Panc1 (cell line): Measurements from ENCODE around the gene CHRDL2. TPM values are rescaled to one million over a fixed set of nuclear protein-coding genes. Genes with fewer than 3 reads are reported as not detected.

Source experiments
- ATAC-seq: fragments of 200-7000 bp; cut with Tn5 transposase; 2 replicates; pipeline ENCODE4 v1.9.1; 2020; ENCODE audit warnings: mild to moderate bottlenecking, moderate library complexity
- BruUV-seq: library from RNA; stranded (reverse); fragments of 400-500 nt; replicated peaks from 2 replicates; lab custom pipeline; 2021; lab: Mats Ljungman, UMichigan
- CTCF ChIA-PET: fragments of 300-600 bp; sonication (Branson Sonifier 250); formaldehyde crosslinking; loops from one replicate; lab custom pipeline; 2022; ENCODE audit warnings: antibody characterized with exemption; lab: Charles Lee
- POLR2A ChIA-PET: fragments of 300-600 bp; sonication (Branson Sonifier 250); formaldehyde crosslinking; loops from one replicate; lab custom pipeline; 2022; ENCODE audit warnings: antibody characterized with exemption; lab: Charles Lee
- DNase-seq: peaks from one replicate; pipeline ENCODE4 v3.0.0-alpha.2; 2010; ENCODE audit warnings: low read depth, low spot score
- H3K27ac ChIP-seq: 2 replicates; pipeline ENCODE4 v1.5.1; 2011; ENCODE audit warnings: mild to moderate bottlenecking, low read length, inconsistent platforms
- H3K27me3 ChIP-seq: fragments of 200-500 bp; sonication (Bioruptor generic); 2 replicates; pipeline ENCODE4 v1.6.0; 2014; ENCODE audit warnings: low read length, inconsistent platforms; ENCODE audit not compliant: control insufficient read depth, insufficient read depth
- H3K36me3 ChIP-seq: fragments of 200-500 bp; sonication (Bioruptor generic); 2 replicates; pipeline ENCODE4 v1.5.1; 2014; ENCODE audit warnings: inconsistent platforms, mild to moderate bottlenecking, low read length, moderate library complexity; ENCODE audit not compliant: control insufficient read depth, insufficient read depth
- H3K4me1 ChIP-seq: 2 replicates; pipeline ENCODE4 v1.5.1; 2011; ENCODE audit warnings: inconsistent platforms, mild to moderate bottlenecking, low read length, moderate library complexity; ENCODE audit not compliant: control insufficient read depth, insufficient read depth
- H3K4me3 ChIP-seq, 2 experiments: 2 replicates each; pipeline ENCODE4 v1.5.1; 2011 to 2012; ENCODE audit warnings: low read depth in 2 of 2, low read length in 2 of 2, mild to moderate bottlenecking in 2 of 2, inconsistent platforms in 1 of 2, moderate library complexity in 1 of 2
- H3K9me3 ChIP-seq: fragments of 200-500 bp; sonication (Bioruptor generic); 2 replicates; pipeline ENCODE4 v1.5.1; 2014; ENCODE audit warnings: low read depth, mild to moderate bottlenecking, inconsistent platforms, low read length, moderate library complexity; ENCODE audit not compliant: control insufficient read depth, insufficient read depth
- CTCF ChIP-seq: fragments of 450-650 bp; IDR thresholded peaks from 2 replicates; pipeline ENCODE4 v1.5.1; 2017; ENCODE audit warnings: mild to moderate bottlenecking
- POLR2AphosphoS5 ChIP-seq: IDR thresholded peaks from 2 replicates; pipeline ENCODE4 v1.6.1; 2012; ENCODE audit warnings: mild to moderate bottlenecking, low read depth, low read length, moderate library complexity
- REST ChIP-seq, 2 experiments: IDR thresholded peaks; 2 replicates each; pipeline ENCODE4 v1.6.1; 2011 to 2012; ENCODE audit warnings: low read depth in 2 of 2, control low read depth in 1 of 2, low read length in 1 of 2, mild to moderate bottlenecking in 1 of 2, moderate library complexity in 1 of 2; ENCODE audit not compliant: insufficient read depth in 1 of 2
- SIN3A ChIP-seq: IDR thresholded peaks from 2 replicates; pipeline ENCODE4 v1.6.1; 2012; ENCODE audit warnings: low read depth, mild to moderate bottlenecking, low read length, moderate library complexity, borderline replicate concordance; ENCODE audit not compliant: insufficient read depth
- TCF7L2 ChIP-seq: IDR thresholded peaks from 2 replicates; pipeline ENCODE4 v1.6.1; 2011; ENCODE audit warnings: mild to moderate bottlenecking, low read depth, low read length, inconsistent platforms
- in situ Hi-C: cut with HindIII; loops from 2 replicates; pipeline ENCODE4 v1.10.0; 2016; ENCODE audit warnings: low sequenced_read_pairs, low pct_unique_long_range_greater_than_20kb
- intact Hi-C: fragments of 100-400 bp; cut with micrococcal nuclease; formaldehyde crosslinking; loops from one replicate; pipeline ENCODE4 v1.10.0; 2022; ENCODE audit not compliant: unreplicated experiment
- total RNA-seq: library from RNA; stranded (reverse); gene quantifications from one replicate; pipeline ENCODE4 v1.2.1, GENCODE V29; 2021; ENCODE audit not compliant: unreplicated experiment

Gene CHRDL2
- total RNA-seq, 1 experiment from 2014 or later: 0.15 TPM

- intact Hi-C loops (no loop called here), in situ Hi-C loops (no loop called here)
- Histone ChIP-seq H3K27me3 (peaks cover 9% of the 10 kb centered on the region; the same call in 1 of the 2 replicates), H3K4me1 (no peaks in the 10 kb centered on the region), H3K4me3 (no peak overlapping the region), H3K27ac (no peak overlapping the region), H3K36me3 (no peaks in the 10 kb centered on the region), H3K9me3 (no peaks in the 10 kb centered on the region)
- ChIA-PET CTCF (no interaction called here), POLR2A (no interaction called here)
- TF ChIP-seq REST (IDR thresholded peaks at IDR 0.05; ENCODE audit: insufficient read depth in 1 of 2, low read depth in 2 of 2, low read length in 1 of 2): no peak
- no peak for TF ChIP-seq POLR2AphosphoS5
- no peak for TF ChIP-seq TCF7L2
- BruUV-seq: no TSS peak
- no peak for DNase-seq
- ATAC-seq: no peak
Measured at GRCh38 chr11:74719011-74719410, 12.2 kb downstream of the CHRDL2 start.

- ChIA-PET CTCF (interaction anchor here (1.9 kb wide), 1 partner anchor 9 kb away, joined by 8 read pairs; no protein-coding TSS in a partner anchor), POLR2A (no interaction called here)
- in situ Hi-C loops: no loop called here
- no peak for ATAC-seq
- intact Hi-C loops: no loop called here
- Histone ChIP-seq H3K27ac (no peak overlapping the region), H3K27me3 (no peaks in the 10 kb centered on the region), H3K4me1 (no peaks in the 10 kb centered on the region), H3K4me3 (no peak overlapping the region), H3K36me3 (no peaks in the 10 kb centered on the region), H3K9me3 (no peaks in the 10 kb centered on the region)
- no TSS peak for BruUV-seq
- TF ChIP-seq CTCF (no peak), SIN3A (no peak), TCF7L2 (no peak), POLR2AphosphoS5 (no peak), REST (IDR thresholded peaks at IDR 0.05; ENCODE audit: insufficient read depth in 1 of 2, low read depth in 2 of 2, low read length in 1 of 2) (no peak)
- no peak for DNase-seq
Measured at GRCh38 chr11:74717221-74717969, 13.8 kb downstream of the CHRDL2 start.
